Fibroblast of lung (primary cell): ENCODE measurements around the gene ZMYND19.

ENCODE experiments used
- EZH2 ChIP-seq: IDR thresholded peaks from 2 replicates; pipeline ENCODE4 v1.5.1; 2012; ENCODE audit warnings: low read length, control low read depth, mild to moderate bottlenecking; ENCODE audit errors: missing control alignments
- TF ChIP-seq, protein P1 (sequence below), 2 donors: IDR thresholded peaks in 1 of 2; conservative IDR thresholded peaks in 1 of 2; 1 replicate in 1 of 2; 2 replicates in 1 of 2; pipeline ENCODE4 v1.5.1; 2011 to 2012; ENCODE audit warnings: low read length in 2 of 2, control low read depth in 1 of 2, inconsistent platforms in 1 of 2, low read depth in 1 of 2, mild to moderate bottlenecking in 1 of 2

DNA sequence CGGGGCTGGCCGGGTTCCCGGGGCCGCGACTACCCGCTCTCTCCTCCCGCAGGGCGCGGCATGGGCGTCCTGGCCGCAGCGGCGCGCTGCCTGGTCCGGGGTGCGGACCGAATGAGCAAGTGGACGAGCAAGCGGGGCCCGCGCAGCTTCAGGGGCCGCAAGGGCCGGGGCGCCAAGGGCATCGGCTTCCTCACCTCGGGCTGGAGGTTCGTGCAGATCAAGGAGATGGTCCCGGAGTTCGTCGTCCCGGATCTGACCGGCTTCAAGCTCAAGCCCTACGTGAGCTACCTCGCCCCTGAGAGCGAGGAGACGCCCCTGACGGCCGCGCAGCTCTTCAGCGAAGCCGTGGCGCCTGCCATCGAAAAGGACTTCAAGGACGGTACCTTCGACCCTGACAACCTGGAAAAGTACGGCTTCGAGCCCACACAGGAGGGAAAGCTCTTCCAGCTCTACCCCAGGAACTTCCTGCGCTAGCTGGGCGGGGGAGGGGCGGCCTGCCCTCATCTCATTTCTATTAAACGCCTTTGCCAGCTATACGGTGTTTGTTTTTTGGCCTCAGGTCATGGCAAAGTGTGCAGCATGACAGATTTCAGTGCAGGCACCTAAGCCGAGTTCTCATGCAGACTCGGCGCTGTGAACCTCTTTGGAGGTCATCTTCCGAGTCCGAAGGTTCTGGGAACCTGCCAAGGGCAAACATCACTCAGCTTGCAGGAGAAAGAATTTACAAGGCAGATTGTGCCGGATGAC is 38.1 kb downstream of the ZMYND19 start:
- TF ChIP-seq, protein P1, sequence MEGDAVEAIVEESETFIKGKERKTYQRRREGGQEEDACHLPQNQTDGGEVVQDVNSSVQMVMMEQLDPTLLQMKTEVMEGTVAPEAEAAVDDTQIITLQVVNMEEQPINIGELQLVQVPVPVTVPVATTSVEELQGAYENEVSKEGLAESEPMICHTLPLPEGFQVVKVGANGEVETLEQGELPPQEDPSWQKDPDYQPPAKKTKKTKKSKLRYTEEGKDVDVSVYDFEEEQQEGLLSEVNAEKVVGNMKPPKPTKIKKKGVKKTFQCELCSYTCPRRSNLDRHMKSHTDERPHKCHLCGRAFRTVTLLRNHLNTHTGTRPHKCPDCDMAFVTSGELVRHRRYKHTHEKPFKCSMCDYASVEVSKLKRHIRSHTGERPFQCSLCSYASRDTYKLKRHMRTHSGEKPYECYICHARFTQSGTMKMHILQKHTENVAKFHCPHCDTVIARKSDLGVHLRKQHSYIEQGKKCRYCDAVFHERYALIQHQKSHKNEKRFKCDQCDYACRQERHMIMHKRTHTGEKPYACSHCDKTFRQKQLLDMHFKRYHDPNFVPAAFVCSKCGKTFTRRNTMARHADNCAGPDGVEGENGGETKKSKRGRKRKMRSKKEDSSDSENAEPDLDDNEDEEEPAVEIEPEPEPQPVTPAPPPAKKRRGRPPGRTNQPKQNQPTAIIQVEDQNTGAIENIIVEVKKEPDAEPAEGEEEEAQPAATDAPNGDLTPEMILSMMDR (conservative IDR thresholded peaks at IDR 0.05 in 1 of 2, IDR thresholded peaks at IDR 0.05 in 1 of 2; ENCODE audit: low read depth in 1 of 2, low read length in 2 of 2): no peak
- TF ChIP-seq EZH2: no peak
